SU-DHL-6 (cell line): Measurements from ENCODE around the gene AZGP1.

Experiments
- EZH2phosphoT487 ChIP-seq: fragments of 200-600 bp; sonication (generic), shearing (Covaris generic); conservative IDR thresholded peaks from 2 replicates; pipeline ENCODE4 v1.6.1; 2018; ENCODE audit warnings: mild to moderate bottlenecking, antibody characterized with exemption, low read length, moderate library complexity, mixed read lengths
- TF ChIP-seq, protein P1 (sequence below): fragments of 200-600 bp; sonication (generic); IDR thresholded peaks from one replicate; pipeline ENCODE4 v1.5.1; 2017; ENCODE audit warnings: antibody characterized with exemption, mild to moderate bottlenecking, low read length, moderate library complexity; ENCODE audit not compliant: insufficient read depth, poor library complexity, severe bottlenecking

DNA sequence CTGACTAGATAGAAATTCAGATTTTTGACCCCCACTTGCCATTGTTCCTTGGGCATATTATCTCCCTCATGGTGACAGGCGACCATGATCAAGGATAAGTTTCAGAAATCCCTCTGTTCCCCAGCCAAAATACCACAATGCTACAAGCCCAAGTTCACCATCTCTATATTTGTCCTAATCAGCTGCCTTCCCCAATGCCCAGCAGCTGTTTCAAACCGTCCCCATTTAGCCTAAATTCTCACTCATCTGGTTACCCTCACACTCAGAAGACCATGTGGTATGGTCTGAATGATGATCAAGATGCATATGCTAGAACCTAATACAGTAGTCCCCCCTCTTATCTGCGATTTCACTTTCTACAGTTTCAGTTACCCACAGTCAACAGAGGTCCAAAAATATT is 45.5 kb downstream of the AZGP1 start:
- TF ChIP-seq, protein P1, sequence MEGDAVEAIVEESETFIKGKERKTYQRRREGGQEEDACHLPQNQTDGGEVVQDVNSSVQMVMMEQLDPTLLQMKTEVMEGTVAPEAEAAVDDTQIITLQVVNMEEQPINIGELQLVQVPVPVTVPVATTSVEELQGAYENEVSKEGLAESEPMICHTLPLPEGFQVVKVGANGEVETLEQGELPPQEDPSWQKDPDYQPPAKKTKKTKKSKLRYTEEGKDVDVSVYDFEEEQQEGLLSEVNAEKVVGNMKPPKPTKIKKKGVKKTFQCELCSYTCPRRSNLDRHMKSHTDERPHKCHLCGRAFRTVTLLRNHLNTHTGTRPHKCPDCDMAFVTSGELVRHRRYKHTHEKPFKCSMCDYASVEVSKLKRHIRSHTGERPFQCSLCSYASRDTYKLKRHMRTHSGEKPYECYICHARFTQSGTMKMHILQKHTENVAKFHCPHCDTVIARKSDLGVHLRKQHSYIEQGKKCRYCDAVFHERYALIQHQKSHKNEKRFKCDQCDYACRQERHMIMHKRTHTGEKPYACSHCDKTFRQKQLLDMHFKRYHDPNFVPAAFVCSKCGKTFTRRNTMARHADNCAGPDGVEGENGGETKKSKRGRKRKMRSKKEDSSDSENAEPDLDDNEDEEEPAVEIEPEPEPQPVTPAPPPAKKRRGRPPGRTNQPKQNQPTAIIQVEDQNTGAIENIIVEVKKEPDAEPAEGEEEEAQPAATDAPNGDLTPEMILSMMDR = no peak
- no peak for TF ChIP-seq EZH2phosphoT487
